Psoas muscle (tissue), 8 donors: ENCODE data around the gene KCNA10. TPM values are rescaled to one million over a fixed set of nuclear protein-coding genes. Genes with fewer than 3 reads are reported as not detected.

Source experiments
- ATAC-seq, 4 donors: fragments of 200-7000 bp; cut with Tn5 transposase; one replicate each; pipeline ENCODE4 v1.9.1; 2020; ENCODE audit warnings: moderate library complexity in 3 of 4, mild to moderate bottlenecking in 2 of 4
- DNase-seq, 2 donors: peaks; one replicate each; pipeline ENCODE4 v3.0.0-alpha.2; 2020
- H3K27ac ChIP-seq: fragments of 200-600 bp; one replicate; pipeline ENCODE4 v1.8.0; 2022
- H3K27me3 ChIP-seq, 3 donors: fragments of 200-600 bp in 1 of 3; one replicate each; pipeline versions ENCODE4 v1.6.1 to v1.8.0; 2013 to 2022; ENCODE audit warnings: low read length in 2 of 3, mild to moderate bottlenecking in 2 of 3, moderate library complexity in 1 of 3; ENCODE audit not compliant: insufficient read depth in 3 of 3
- H3K36me3 ChIP-seq, 2 donors: fragments of 200-600 bp in 1 of 2; one replicate each; pipeline versions ENCODE4 v1.6.1 to v1.8.0; 2013 to 2022; ENCODE audit warnings: low read depth in 1 of 2, mild to moderate bottlenecking in 1 of 2, moderate library complexity in 1 of 2; ENCODE audit not compliant: insufficient read depth in 1 of 2
- H3K4me1 ChIP-seq: fragments of 200-600 bp; one replicate; pipeline ENCODE4 v1.8.0; 2022
- H3K4me3 ChIP-seq: fragments of 200-600 bp; one replicate; pipeline ENCODE4 v1.8.0; 2022; ENCODE audit warnings: mild to moderate bottlenecking
- H3K9me3 ChIP-seq: fragments of 200-600 bp; one replicate; pipeline ENCODE4 v1.8.0; 2022
- WGBS, 3 donors: extraction: QIAGEN DNeasy Blood & Tissue Kit; methylation state at CpG; one replicate each; pipeline versions ENCODE4 v1.1.6 to v1.1.7; 2013; 5-methylcytosine and 5-hydroxymethylcytosine counted together
- intact Hi-C, 2 donors: fragments of 100-400 bp; cut with DNase I; formaldehyde crosslinking; loops; one replicate each; pipeline versions ENCODE4 v1.11.0 to v1.14.2; 2022
- polyA plus RNA-seq, 3 donors: library from polyadenylated mRNA; stranded (reverse); fragments of 200-250 nt; gene quantifications; one replicate each; pipeline ENCODE4 v1.2.3, GENCODE V29; 2013
- total RNA-seq, 4 donors: library from RNA; stranded (reverse); fragmentation: NEBNext Ultra II Directional in 2 of 4; extraction: Animal tissue kit (Norgen Biotek cat#: 25700) in 2 of 4; gene quantifications; one replicate each; pipeline versions ENCODE4 v1.2.1 to v1.2.4, GENCODE V29; 2021 to 2023
- TF ChIP-seq, protein P1 (sequence below): fragments of 200-600 bp; IDR thresholded peaks from one replicate; pipeline ENCODE4 v1.8.0; 2022; ENCODE audit warnings: antibody characterized with exemption
- donor health status: healthy with polysubstance abuse.
- donor health status: DM: no; HTN: no; CAD: no; lungs with moderate emphysema.
- donor health status: Bipolar disorder and iron deficiency.
- donor health status: healthy.
- donor health status: DM: yes; HTN: yes; CAD: no.
- donor health status: DM: no; HTN: no; CAD: no.
- donor health status: DM: no; HTN: no; CAD: no.
- donor health status: DM: yes; HTN: yes; CAD: no.

Gene KCNA10
- total and polyA plus RNA-seq, 7 donors = not detected

DNA sequence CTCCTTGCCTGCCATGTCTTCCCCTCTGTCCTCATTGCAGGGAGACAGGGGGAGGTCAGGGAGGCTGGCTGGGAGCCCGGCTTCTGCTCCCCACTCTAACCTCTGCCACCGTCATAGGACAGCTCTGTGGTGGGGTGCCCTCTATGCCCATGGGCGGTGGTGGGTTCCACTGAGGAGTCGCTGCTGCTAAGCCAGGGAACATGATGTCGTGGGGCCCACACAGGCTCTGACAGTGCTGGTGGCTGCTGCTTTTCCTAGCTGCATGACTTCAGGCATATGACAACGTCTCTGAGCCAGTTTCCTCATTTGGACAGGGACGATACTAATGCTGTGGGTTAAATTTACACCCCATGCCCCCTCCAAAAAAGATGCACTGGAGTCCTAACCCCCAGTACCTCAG lies 14.7 kb downstream of the KCNA10 start:
- TF ChIP-seq, protein P1, sequence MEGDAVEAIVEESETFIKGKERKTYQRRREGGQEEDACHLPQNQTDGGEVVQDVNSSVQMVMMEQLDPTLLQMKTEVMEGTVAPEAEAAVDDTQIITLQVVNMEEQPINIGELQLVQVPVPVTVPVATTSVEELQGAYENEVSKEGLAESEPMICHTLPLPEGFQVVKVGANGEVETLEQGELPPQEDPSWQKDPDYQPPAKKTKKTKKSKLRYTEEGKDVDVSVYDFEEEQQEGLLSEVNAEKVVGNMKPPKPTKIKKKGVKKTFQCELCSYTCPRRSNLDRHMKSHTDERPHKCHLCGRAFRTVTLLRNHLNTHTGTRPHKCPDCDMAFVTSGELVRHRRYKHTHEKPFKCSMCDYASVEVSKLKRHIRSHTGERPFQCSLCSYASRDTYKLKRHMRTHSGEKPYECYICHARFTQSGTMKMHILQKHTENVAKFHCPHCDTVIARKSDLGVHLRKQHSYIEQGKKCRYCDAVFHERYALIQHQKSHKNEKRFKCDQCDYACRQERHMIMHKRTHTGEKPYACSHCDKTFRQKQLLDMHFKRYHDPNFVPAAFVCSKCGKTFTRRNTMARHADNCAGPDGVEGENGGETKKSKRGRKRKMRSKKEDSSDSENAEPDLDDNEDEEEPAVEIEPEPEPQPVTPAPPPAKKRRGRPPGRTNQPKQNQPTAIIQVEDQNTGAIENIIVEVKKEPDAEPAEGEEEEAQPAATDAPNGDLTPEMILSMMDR = no peak
- Histone ChIP-seq H3K9me3 (no peaks in the 10 kb centered on the region), H3K27ac (no peak overlapping the region), H3K27me3 (no peaks in the 10 kb centered on the region), H3K36me3 (no peaks in the 10 kb centered on the region), H3K4me1 (no peaks in the 10 kb centered on the region), H3K4me3 (no peak overlapping the region)
- DNase-seq = no peak
- intact Hi-C loops = no loop called here
- WGBS, 3 donors = 72 to 84% (median 76%) methylated on average over 7 of the region's 7 CpGs
- no peak for ATAC-seq

DNA sequence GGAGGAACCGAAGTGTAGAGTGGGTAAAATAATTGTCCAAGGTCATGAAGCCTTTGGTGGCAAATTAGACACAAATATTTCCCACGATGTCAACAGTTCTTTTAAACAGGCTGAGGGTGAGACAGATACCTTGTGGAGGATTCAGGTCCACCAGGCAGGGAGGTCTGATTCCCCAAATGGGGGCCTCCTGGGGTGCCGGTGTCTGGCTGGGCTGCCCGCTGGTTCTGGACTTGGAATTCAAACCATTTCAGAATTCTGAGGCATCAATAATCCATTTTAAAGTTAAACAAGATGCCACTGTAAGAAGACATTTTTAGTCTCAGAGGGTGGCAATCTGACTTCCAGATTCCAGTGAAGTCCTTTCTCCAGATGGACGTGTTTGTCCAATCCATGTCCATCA lies 15.5 kb downstream of the KCNA10 start:
- Histone ChIP-seq H3K4me3 (no peak overlapping the region), H3K9me3 (no peaks in the 10 kb centered on the region), H3K4me1 (no peaks in the 10 kb centered on the region), H3K27ac (no peak overlapping the region), H3K27me3 (no peaks in the 10 kb centered on the region), H3K36me3 (no peaks in the 10 kb centered on the region)
- ATAC-seq (no peak), DNase-seq (no peak)
- intact Hi-C loops = no loop called here
- TF ChIP-seq, protein P1 = no peak
- 63 to 66% (median 66%) methylated on average over 5 of the region's 5 CpGs for WGBS, 3 donors

DNA sequence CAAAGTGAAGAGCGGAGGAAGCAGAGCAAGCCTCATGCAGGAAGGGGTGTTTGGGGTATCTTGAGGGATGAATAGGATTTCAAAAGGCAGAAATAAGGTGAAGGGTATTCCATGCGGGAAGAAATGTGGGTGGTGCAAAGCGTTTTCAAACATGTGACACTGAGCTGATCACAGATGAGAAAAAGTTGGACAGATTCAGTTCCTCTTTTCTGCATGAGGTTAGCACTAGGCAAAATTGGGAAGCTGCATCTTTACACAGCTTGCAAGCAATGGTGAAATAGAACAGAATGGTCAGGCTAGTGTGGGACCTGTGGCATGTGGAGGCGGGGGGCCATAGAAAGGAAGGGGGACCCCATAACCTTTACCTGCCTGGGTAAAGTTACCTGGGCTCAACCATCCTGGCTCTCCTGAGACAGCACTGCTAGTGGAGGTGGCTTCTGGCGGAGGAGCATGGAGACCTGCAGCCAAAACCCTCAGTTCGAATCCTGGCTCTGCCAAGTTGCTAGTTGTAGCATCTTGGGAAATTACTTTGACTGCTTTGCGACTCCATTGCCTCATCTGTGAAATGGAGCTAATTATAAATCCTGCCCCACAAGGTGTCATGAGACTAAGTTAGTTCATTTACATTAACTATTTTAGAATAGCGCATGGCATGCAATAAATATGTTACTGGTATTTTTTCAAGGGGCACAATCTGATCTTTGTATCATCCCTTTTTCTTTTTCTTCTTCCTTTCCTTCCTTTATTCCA lies 16.4 kb downstream of the KCNA10 start:
- H3K4me3 ChIP-seq = no peak overlapping the region
- WGBS, 3 donors = 78 to 81% (median 79%) methylated on average over 8 of the region's 8 CpGs
- no peaks in the 10 kb centered on the region for H3K4me1 ChIP-seq
- no peaks in the 10 kb centered on the region for H3K36me3 ChIP-seq
- intact Hi-C loops = no loop called here
- H3K27me3 ChIP-seq = no peaks in the 10 kb centered on the region
- no peak overlapping the region for H3K27ac ChIP-seq
- no peak for DNase-seq
- no peaks in the 10 kb centered on the region for H3K9me3 ChIP-seq
- TF ChIP-seq, protein P1 = no peak
- ATAC-seq = no peak

DNA sequence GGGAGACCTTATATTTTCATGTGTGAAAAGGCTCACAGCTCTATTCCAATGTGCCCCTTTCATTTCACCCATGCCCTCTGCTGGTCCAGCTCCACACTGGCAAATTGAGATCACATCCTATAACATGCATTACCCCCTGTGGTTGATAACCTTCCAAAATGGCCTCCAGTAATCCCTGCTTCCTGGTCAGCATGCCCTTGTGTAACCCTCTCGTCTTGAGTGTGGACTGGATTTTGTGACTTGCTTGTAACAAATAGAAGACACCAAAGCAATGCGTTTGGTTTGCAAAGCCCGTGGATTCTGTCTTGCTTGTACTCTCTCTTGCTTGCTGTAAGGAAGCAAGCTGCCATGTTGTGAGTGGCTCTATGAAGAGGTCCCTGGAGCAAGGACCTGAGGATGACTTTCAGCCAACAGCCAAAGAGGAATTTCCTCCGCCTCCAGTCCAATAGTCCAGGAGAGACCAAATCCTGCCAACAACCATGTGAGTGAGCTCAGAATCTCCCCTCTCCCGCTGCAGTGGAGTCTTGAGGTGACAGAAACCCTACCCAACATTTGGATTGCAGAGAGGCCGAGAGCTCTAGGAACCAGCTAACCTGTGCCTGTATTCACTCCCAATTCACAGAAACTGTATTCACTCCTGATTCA lies 17.4 kb downstream of the KCNA10 start:
- intact Hi-C loops = no loop called here
- 66 to 73% (median 68%) methylated on average over 6 of the region's 6 CpGs for WGBS, 3 donors
- no peaks in the 10 kb centered on the region for H3K36me3 ChIP-seq
- no peaks in the 10 kb centered on the region for H3K9me3 ChIP-seq
- no peaks in the 10 kb centered on the region for H3K4me1 ChIP-seq
- TF ChIP-seq, protein P1 = no peak
- no peak overlapping the region for H3K4me3 ChIP-seq
- no peaks in the 10 kb centered on the region for H3K27me3 ChIP-seq
- H3K27ac ChIP-seq = no peak overlapping the region
- ATAC-seq (no peak), DNase-seq (no peak)
